BLaER1 treated with 17β-estradiol and CSF1 and Interleukin-3, amounts not matched to agents 10 nM and 100 nM (cell line): Measurements from ENCODE around the gene TP63.

Experiments
- H3K27ac ChIP-seq, 11 experiments: shearing (Covaris generic); formaldehyde crosslinking; 2 replicates each; pipeline ENCODE4 v1.8.1; 2022
- H3K27me3 ChIP-seq, 11 experiments: shearing (Covaris generic); formaldehyde crosslinking; 2 replicates each; pipeline ENCODE4 v1.8.1; 2022
- H3K36me3 ChIP-seq, 11 experiments: shearing (Covaris generic); formaldehyde crosslinking; 2 replicates each; pipeline ENCODE4 v1.8.1; 2022
- H3K4me1 ChIP-seq, 10 experiments: shearing (Covaris generic); formaldehyde crosslinking; 2 replicates each; pipeline ENCODE4 v1.8.1; 2022
- H3K4me2 ChIP-seq, 11 experiments: shearing (Covaris generic); formaldehyde crosslinking; 2 replicates each; pipeline ENCODE4 v1.8.1; 2022
- H3K4me3 ChIP-seq, 10 experiments: shearing (Covaris generic); formaldehyde crosslinking; 2 replicates each; pipeline ENCODE4 v1.8.1; 2022
- H3K9ac ChIP-seq, 11 experiments: shearing (Covaris generic); formaldehyde crosslinking; 2 replicates each; pipeline ENCODE4 v1.8.1; 2022
- H3K9me3 ChIP-seq, 11 experiments: shearing (Covaris generic); formaldehyde crosslinking; replicated peaks in 1 of 11; 2 replicates each; pipeline ENCODE4 v1.8.1; 2022
- H4K20me1 ChIP-seq, 11 experiments: shearing (Covaris generic); formaldehyde crosslinking; 2 replicates each; pipeline ENCODE4 v1.8.1; 2022
- Cebpa-rat ChIP-seq, 11 experiments: shearing (Covaris generic); IDR thresholded peaks; 2 replicates each; pipeline ENCODE4 v1.8.1; 2022

Gene TP63

DNA sequence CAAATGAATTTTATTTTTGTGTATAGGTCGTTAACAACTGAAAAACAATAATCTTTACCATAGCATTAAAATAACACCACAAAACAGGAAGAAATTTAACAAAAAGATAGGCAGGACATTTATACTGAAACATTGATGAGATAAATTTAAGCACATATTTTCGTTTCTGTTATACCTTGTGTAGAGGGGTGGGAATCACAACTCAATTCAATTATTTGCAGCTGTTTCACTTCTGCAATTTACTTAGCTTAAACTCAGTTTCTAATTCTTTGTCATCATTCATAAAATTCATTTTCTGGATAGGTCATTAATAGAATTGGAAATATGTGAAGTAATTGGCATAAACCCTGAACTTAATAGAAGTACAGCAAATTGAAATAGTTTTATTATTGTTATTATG lies 42.3 kb downstream of the TP63 start:
- Histone ChIP-seq H3K4me1 (peaks cover 0 to 4% (median 0%) of the 10 kb centered on the region in 10 experiments; a peak in 1 of 20 replicates), H3K27me3 (no peaks in the 10 kb centered on the region), H3K9ac (no peak overlapping the region), H3K4me2 (no peak overlapping the region), H3K4me3 (no peak overlapping the region), H3K9me3 (no peaks in the 10 kb centered on the region; a peak in 1 of 22 replicates), H3K36me3 (no peaks in the 10 kb centered on the region), H4K20me1 (no peaks in the 10 kb centered on the region), H3K27ac (no peak overlapping the region)
- no peak for TF ChIP-seq Cebpa-rat (IDR thresholded peaks at IDR 0.05)

GRCh38 chr3:189674249-189674913 lies 43.2 kb downstream of the TP63 start:
- no peak overlapping the region for H3K4me3 ChIP-seq
- TF ChIP-seq Cebpa-rat (IDR thresholded peaks at IDR 0.05), result no peak
- H3K36me3 ChIP-seq, result no peaks in the 10 kb centered on the region
- peaks cover 0 to 4% (median 0%) of the 10 kb centered on the region in 10 experiments; a peak in 1 of 20 replicates for H3K4me1 ChIP-seq
- H4K20me1 ChIP-seq, result no peaks in the 10 kb centered on the region
- no peak overlapping the region for H3K27ac ChIP-seq
- no peaks in the 10 kb centered on the region for H3K27me3 ChIP-seq
- no peak overlapping the region for H3K9ac ChIP-seq
- no peak overlapping the region for H3K4me2 ChIP-seq
- H3K9me3 ChIP-seq, result no peaks in the 10 kb centered on the region; a peak in 1 of 22 replicates

GRCh38 chr3:189677667-189678066 lies 46.5 kb downstream of the TP63 start:
- H4K20me1 ChIP-seq, result no peaks in the 10 kb centered on the region
- no peak overlapping the region for H3K4me2 ChIP-seq
- no peak overlapping the region for H3K9ac ChIP-seq
- no peaks in the 10 kb centered on the region for H3K27me3 ChIP-seq
- H3K4me1 ChIP-seq, result no peaks in the 10 kb centered on the region
- no peak overlapping the region for H3K27ac ChIP-seq
- H3K9me3 ChIP-seq, result no peaks in the 10 kb centered on the region; a peak in 1 of 22 replicates
- H3K36me3 ChIP-seq, result no peaks in the 10 kb centered on the region
- no peak overlapping the region for H3K4me3 ChIP-seq
- no peak for TF ChIP-seq Cebpa-rat (IDR thresholded peaks at IDR 0.05)

- Histone ChIP-seq H3K36me3 (no peaks in the 10 kb centered on the region), H3K9me3 (no peaks in the 10 kb centered on the region; a peak in 1 of 22 replicates), H3K4me2 (no peak overlapping the region), H3K9ac (no peak overlapping the region), H4K20me1 (no peaks in the 10 kb centered on the region), H3K4me3 (no peak overlapping the region), H3K27ac (no peak overlapping the region), H3K4me1 (no peaks in the 10 kb centered on the region), H3K27me3 (no peaks in the 10 kb centered on the region)
- TF ChIP-seq Cebpa-rat (IDR thresholded peaks at IDR 0.05), result no peak
These were observed 49.5 kb downstream of the TP63 start for GRCh38 chr3:189680723-189681122.

GRCh38 chr3:189683546-189684255 lies 52.5 kb downstream of the TP63 start:
- no peaks in the 10 kb centered on the region for H3K9me3 ChIP-seq
- H3K4me2 ChIP-seq, result no peak overlapping the region
- no peak overlapping the region for H3K9ac ChIP-seq
- H3K4me3 ChIP-seq, result no peak overlapping the region
- no peaks in the 10 kb centered on the region for H3K36me3 ChIP-seq
- H4K20me1 ChIP-seq, result no peaks in the 10 kb centered on the region
- no peak for TF ChIP-seq Cebpa-rat (IDR thresholded peaks at IDR 0.05)
- H3K27ac ChIP-seq, result no peak overlapping the region
- no peaks in the 10 kb centered on the region for H3K27me3 ChIP-seq
- no peaks in the 10 kb centered on the region for H3K4me1 ChIP-seq

DNA sequence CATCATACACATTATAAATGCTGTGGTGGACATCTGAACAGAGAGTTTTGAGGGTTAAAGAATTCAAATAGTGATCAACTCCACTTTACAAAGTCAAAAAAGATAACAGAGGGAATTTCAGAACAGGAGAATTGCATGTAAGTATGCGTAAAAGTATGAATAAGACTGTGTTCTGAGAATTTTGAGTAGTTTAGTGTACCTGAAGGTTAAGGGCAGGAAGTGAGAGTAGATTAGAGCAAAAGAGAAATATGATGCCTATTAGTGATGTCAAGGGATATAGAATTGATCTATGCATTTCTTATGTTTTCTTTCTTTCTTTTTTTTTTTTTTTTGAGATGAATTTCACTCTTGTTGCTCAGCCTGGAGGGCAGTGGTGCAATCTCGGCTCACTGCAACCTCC lies 53.1 kb downstream of the TP63 start:
- H3K9me3 ChIP-seq, result no peaks in the 10 kb centered on the region
- TF ChIP-seq Cebpa-rat (IDR thresholded peaks at IDR 0.05), result no peak
- H3K27me3 ChIP-seq, result no peaks in the 10 kb centered on the region
- H3K36me3 ChIP-seq, result no peaks in the 10 kb centered on the region
- H4K20me1 ChIP-seq, result no peaks in the 10 kb centered on the region
- H3K9ac ChIP-seq, result no peak overlapping the region
- H3K4me1 ChIP-seq, result no peaks in the 10 kb centered on the region
- no peak overlapping the region for H3K4me2 ChIP-seq
- no peak overlapping the region for H3K4me3 ChIP-seq
- no peak overlapping the region for H3K27ac ChIP-seq

DNA sequence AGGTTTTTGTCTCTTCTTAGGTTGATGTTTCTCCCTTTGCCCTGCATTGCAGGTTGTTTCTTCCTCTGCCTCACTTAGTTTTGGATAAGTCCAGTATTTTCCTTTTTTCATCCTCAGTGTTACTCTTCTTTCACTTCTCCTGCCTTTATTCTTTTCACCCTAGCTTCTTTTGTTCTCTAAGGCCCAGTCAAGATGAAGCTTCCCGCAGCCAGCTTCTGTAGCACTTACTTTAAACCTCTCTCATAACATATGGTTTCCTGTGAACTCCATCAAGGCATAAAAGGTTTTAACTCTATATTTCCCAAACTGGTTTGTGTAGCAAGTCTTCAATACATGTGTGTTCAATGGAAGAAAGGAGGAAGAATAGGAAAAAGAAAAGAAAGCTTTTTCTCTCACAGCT lies 54.1 kb downstream of the TP63 start:
- Histone ChIP-seq H3K9ac (no peak overlapping the region), H3K4me1 (no peaks in the 10 kb centered on the region), H3K4me2 (no peak overlapping the region), H3K36me3 (no peaks in the 10 kb centered on the region), H3K27me3 (no peaks in the 10 kb centered on the region), H3K4me3 (no peak overlapping the region), H4K20me1 (no peaks in the 10 kb centered on the region), H3K9me3 (no peaks in the 10 kb centered on the region), H3K27ac (no peak overlapping the region)
- TF ChIP-seq Cebpa-rat (IDR thresholded peaks at IDR 0.05), result no peak

- Histone ChIP-seq H3K9ac (no peak overlapping the region), H3K4me3 (no peak overlapping the region), H3K36me3 (no peaks in the 10 kb centered on the region), H4K20me1 (no peaks in the 10 kb centered on the region), H3K4me1 (no peaks in the 10 kb centered on the region), H3K4me2 (no peak overlapping the region), H3K27ac (no peak overlapping the region), H3K9me3 (no peaks in the 10 kb centered on the region), H3K27me3 (no peaks in the 10 kb centered on the region)
- TF ChIP-seq Cebpa-rat (IDR thresholded peaks at IDR 0.05), result no peak
These were observed 54.7 kb downstream of the TP63 start for GRCh38 chr3:189685860-189686259.

GRCh38 chr3:189687475-189687874 lies 56.3 kb downstream of the TP63 start:
- Histone ChIP-seq H3K4me3 (no peak overlapping the region), H3K9me3 (no peaks in the 10 kb centered on the region), H3K9ac (no peak overlapping the region), H3K27me3 (no peaks in the 10 kb centered on the region), H3K27ac (no peak overlapping the region), H3K36me3 (no peaks in the 10 kb centered on the region), H3K4me1 (no peaks in the 10 kb centered on the region), H4K20me1 (no peaks in the 10 kb centered on the region), H3K4me2 (no peak overlapping the region)
- no peak for TF ChIP-seq Cebpa-rat (IDR thresholded peaks at IDR 0.05)

DNA sequence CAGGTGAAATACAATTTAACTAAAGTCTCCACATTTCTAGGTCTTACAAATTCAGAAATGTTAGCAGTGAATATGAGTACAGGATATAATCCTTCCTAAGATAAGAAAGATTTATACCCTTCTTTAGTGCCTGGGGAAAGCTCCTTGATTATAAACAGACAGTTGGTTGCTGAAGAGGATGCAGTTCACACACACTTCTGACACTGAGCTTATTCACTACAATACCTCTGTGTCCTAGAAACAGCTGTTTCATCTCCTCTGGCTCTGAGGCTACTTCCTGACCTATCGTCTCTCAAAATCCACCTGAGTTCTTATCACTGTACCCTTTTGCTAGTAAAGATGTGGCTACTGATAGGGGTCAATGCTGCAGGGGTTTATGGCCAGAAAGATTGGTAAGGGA lies 57.1 kb downstream of the TP63 start:
- no peaks in the 10 kb centered on the region for H3K36me3 ChIP-seq
- no peak overlapping the region for H3K4me3 ChIP-seq
- H3K9ac ChIP-seq, result no peak overlapping the region
- H3K4me2 ChIP-seq, result no peak overlapping the region
- no peaks in the 10 kb centered on the region for H4K20me1 ChIP-seq
- TF ChIP-seq Cebpa-rat (IDR thresholded peaks at IDR 0.05), result no peak
- no peaks in the 10 kb centered on the region for H3K27me3 ChIP-seq
- no peaks in the 10 kb centered on the region for H3K4me1 ChIP-seq
- H3K9me3 ChIP-seq, result no peaks in the 10 kb centered on the region
- H3K27ac ChIP-seq, result no peak overlapping the region
